Endodermal cell (in vitro differentiated cells): ENCODE data around the gene FOXC2. TPM values are rescaled to one million over a fixed set of nuclear protein-coding genes. Genes with fewer than 3 reads are reported as not detected.

Source experiments
- DNase-seq: peaks from one replicate; pipeline ENCODE4 v3.0.0-alpha.2; 2017
- H3K27ac ChIP-seq: 2 replicates; pipeline ENCODE4 v1.5.1; 2013; ENCODE audit warnings: mild to moderate bottlenecking, low read depth, low read length, moderate library complexity
- H3K27me3 ChIP-seq: 2 replicates; pipeline ENCODE4 v1.6.1; 2013; ENCODE audit warnings: mild to moderate bottlenecking, low read length, moderate library complexity; ENCODE audit not compliant: insufficient read depth, control insufficient read depth, poor library complexity, severe bottlenecking
- H3K36me3 ChIP-seq: 2 replicates; pipeline ENCODE4 v1.7.0; 2013; ENCODE audit warnings: mild to moderate bottlenecking, low read length, moderate library complexity; ENCODE audit not compliant: control insufficient read depth, insufficient read depth
- H3K4me1 ChIP-seq: one replicate; pipeline ENCODE4 v1.7.0; 2013; ENCODE audit warnings: low read length; ENCODE audit not compliant: control insufficient read depth, insufficient read depth
- H3K4me3 ChIP-seq: 2 replicates; pipeline ENCODE4 v1.5.1; 2013; ENCODE audit warnings: mild to moderate bottlenecking, low read length, moderate library complexity
- H3K9ac ChIP-seq: 2 replicates; pipeline ENCODE4 v1.6.1; 2013; ENCODE audit warnings: mild to moderate bottlenecking, low read length, moderate library complexity; ENCODE audit not compliant: poor library complexity, severe bottlenecking; ENCODE audit errors: extremely low read depth
- H3K9me3 ChIP-seq: 2 replicates; pipeline ENCODE4 v1.6.1; 2013; ENCODE audit warnings: mild to moderate bottlenecking, low read length, moderate library complexity; ENCODE audit not compliant: control insufficient read depth
- H3K27ac Mint-ChIP-seq: 2 replicates; pipeline ENCODE4 v1.8.0; 2020; ENCODE audit warnings: mixed read lengths
- H3K27me3 Mint-ChIP-seq: 2 replicates; pipeline ENCODE4 v1.8.0; 2021; ENCODE audit warnings: mild to moderate bottlenecking, mixed read lengths; ENCODE audit not compliant: insufficient read depth
- H3K36me3 Mint-ChIP-seq: 2 replicates; pipeline ENCODE4 v1.8.0; 2020; ENCODE audit warnings: low read depth, mixed read lengths
- H3K4me1 Mint-ChIP-seq: 2 replicates; pipeline ENCODE4 v1.8.0; 2020; ENCODE audit warnings: mixed read lengths
- H3K4me3 Mint-ChIP-seq: 2 replicates; pipeline ENCODE4 v1.8.0; 2020; ENCODE audit warnings: mild to moderate bottlenecking, moderate library complexity, mixed read lengths
- H3K9me3 Mint-ChIP-seq: 2 replicates; pipeline ENCODE4 v1.8.0; 2020; ENCODE audit warnings: mild to moderate bottlenecking, mixed read lengths
- WGBS, 2 experiments: methylation state at CpG; one replicate each; pipeline versions ENCODE4 v1.1.5 to v1.1.7; 2013; ENCODE audit warnings: missing lambda C conversion rate in 2 of 2, mixed read lengths in 1 of 2; ENCODE audit not compliant: insufficient coverage in 1 of 2, insufficient read length in 1 of 2; 5-methylcytosine and 5-hydroxymethylcytosine counted together
- total RNA-seq, 2 donors: library from RNA; stranded (reverse); fragmentation: NEBNext Ultra II Directional in 1 of 2; extraction: Animal tissue kit (Norgen Biotek cat#: 25700) in 1 of 2; gene quantifications; 2 replicates in 1 of 2; 3 replicates in 1 of 2; pipeline ENCODE4 v1.2.1, GENCODE V29; 2021
- TF ChIP-seq, protein P1 (sequence below): fragments of 200-600 bp; sonication (generic); conservative IDR thresholded peaks from 2 replicates; pipeline ENCODE4 v1.5.0; 2021; ENCODE audit warnings: antibody characterized with exemption, mild to moderate bottlenecking

FOXC2 gene
- total RNA-seq, 2 donors from 2014 or later, result 0.20 TPM; not detected in 1

DNA sequence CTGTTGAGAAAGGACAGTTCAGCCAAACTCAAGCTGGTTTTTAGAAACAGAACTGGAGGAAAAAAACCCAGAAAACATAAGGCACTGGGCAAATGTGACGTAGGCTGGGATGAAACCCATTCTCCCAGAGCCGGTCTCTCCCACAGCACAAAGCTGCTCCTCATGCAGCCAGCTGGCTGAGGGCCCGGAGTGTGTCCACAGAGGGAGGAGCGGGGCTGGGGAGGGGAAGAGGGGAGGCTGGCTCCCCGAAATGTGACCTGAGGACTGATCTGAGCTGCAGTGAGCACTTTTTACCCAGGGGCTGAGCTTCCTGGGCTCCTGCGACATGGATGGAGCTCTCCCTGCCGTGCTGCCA lies 35.5 kb upstream of the FOXC2 start:
- H3K4me3 ChIP-seq, result no peak overlapping the region
- H3K27me3 ChIP-seq, result no peaks in the 10 kb centered on the region
- H3K27ac ChIP-seq, result no peak overlapping the region
- Mint-ChIP-seq H3K36me3 (peaks cover 1% of the 10 kb centered on the region), H3K4me3 (no peak overlapping the region), H3K27ac (no peak overlapping the region), H3K27me3 (no peaks in the 10 kb centered on the region), H3K9me3 (no peaks in the 10 kb centered on the region), H3K4me1 (no peaks in the 10 kb centered on the region)
- H3K9me3 ChIP-seq, result no peaks in the 10 kb centered on the region
- DNase-seq, result peak; percentile 42
- TF ChIP-seq, protein P1, sequence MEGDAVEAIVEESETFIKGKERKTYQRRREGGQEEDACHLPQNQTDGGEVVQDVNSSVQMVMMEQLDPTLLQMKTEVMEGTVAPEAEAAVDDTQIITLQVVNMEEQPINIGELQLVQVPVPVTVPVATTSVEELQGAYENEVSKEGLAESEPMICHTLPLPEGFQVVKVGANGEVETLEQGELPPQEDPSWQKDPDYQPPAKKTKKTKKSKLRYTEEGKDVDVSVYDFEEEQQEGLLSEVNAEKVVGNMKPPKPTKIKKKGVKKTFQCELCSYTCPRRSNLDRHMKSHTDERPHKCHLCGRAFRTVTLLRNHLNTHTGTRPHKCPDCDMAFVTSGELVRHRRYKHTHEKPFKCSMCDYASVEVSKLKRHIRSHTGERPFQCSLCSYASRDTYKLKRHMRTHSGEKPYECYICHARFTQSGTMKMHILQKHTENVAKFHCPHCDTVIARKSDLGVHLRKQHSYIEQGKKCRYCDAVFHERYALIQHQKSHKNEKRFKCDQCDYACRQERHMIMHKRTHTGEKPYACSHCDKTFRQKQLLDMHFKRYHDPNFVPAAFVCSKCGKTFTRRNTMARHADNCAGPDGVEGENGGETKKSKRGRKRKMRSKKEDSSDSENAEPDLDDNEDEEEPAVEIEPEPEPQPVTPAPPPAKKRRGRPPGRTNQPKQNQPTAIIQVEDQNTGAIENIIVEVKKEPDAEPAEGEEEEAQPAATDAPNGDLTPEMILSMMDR, result no peak
- H3K36me3 ChIP-seq, result no peaks in the 10 kb centered on the region
- no peaks in the 10 kb centered on the region for H3K4me1 ChIP-seq
- no peak overlapping the region for H3K9ac ChIP-seq
- 92 to 100% methylated on average over 5 to 7 of the region's 7 CpGs for WGBS, 2 experiments

DNA sequence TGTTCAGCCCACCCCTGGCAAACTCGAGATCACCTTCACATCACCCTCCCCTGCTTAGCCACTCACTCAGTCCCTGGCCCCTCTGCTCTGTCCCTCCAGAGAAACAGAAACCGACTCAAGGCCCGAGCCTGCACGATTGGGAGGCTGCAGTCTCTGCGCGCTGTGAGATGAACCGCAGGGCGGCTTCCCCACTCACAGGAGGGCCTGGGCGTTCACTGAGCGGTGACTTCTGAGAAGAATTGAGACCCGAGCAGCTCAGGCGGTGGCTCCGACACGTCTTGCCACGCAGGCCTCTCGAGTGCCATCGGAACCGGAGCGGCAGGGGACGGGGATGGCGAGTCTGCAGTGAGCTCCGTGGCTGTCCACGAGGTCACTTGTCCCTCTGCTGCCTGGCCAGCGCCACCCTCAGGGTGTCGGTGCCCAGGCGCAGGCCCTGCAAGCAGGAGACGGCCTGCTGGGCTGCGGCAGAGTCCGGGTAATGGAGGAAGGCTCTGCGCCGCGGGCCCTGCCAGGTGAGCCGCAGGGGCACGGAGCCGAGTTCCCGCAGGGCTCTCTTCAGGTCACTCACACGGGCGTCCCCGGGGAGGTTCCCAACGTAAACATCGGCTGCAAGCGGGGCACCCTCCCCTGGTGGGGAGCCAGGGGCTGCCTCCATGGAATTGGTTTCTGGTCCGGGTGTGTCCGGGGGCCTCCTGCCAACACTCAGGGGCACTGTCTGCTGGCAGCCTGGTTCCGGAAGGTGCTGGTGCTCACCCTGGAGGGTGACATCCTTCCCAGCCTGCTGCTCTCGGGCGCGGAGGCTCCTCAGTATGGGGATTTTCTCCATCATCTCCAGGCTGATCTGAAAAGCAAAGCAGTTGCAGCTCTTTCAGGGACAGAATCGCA lies 34.7 kb upstream of the FOXC2 start:
- no peak overlapping the region for H3K27ac Mint-ChIP-seq
- peak; percentile 32 for DNase-seq
- no peaks in the 10 kb centered on the region for H3K4me1 ChIP-seq
- H3K4me3 ChIP-seq, result no peak overlapping the region
- no peak overlapping the region for H3K4me3 Mint-ChIP-seq
- H3K27me3 Mint-ChIP-seq, result no peaks in the 10 kb centered on the region
- no peaks in the 10 kb centered on the region for H3K4me1 Mint-ChIP-seq
- H3K9ac ChIP-seq, result no peak overlapping the region
- no peak overlapping the region for H3K27ac ChIP-seq
- no peaks in the 10 kb centered on the region for H3K27me3 ChIP-seq
- 92 to 97% methylated on average over 36 to 49 of the region's 49 CpGs for WGBS, 2 experiments
- H3K9me3 ChIP-seq, result no peaks in the 10 kb centered on the region
- H3K36me3 Mint-ChIP-seq, result peaks cover 1% of the 10 kb centered on the region
- H3K9me3 Mint-ChIP-seq, result no peaks in the 10 kb centered on the region
- TF ChIP-seq, protein P1, result no peak
- no peaks in the 10 kb centered on the region for H3K36me3 ChIP-seq

DNA sequence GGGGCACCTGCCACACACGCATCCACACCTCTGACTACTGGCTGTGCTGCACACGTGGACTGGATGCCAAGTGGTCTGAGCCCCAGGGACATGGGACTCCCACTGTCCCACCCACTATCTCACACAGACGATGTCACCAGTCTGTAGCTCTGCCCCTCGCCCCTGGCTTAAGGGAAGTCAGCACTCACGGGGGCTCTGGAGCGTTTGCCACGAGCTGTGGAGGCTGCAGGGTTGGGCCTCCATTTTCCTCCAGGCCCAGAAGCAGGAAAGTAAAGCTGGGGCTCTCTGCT lies 34.2 kb upstream of the FOXC2 start:
- Mint-ChIP-seq H3K27ac (no peak overlapping the region), H3K4me1 (no peaks in the 10 kb centered on the region), H3K36me3 (peaks cover 1% of the 10 kb centered on the region), H3K27me3 (no peaks in the 10 kb centered on the region), H3K9me3 (no peaks in the 10 kb centered on the region), H3K4me3 (no peak overlapping the region)
- DNase-seq, result no peak
- TF ChIP-seq, protein P1, result no peak
- H3K4me1 ChIP-seq, result no peaks in the 10 kb centered on the region
- H3K9me3 ChIP-seq, result no peaks in the 10 kb centered on the region
- WGBS, 2 experiments, result 95 to 100% methylated on average over 2 to 7 of the region's 7 CpGs
- H3K27me3 ChIP-seq, result no peaks in the 10 kb centered on the region
- H3K27ac ChIP-seq, result no peak overlapping the region
- no peak overlapping the region for H3K4me3 ChIP-seq
- H3K9ac ChIP-seq, result no peak overlapping the region
- H3K36me3 ChIP-seq, result peaks cover 3% of the 10 kb centered on the region
